Spleen (tissue), 11 donors: ENCODE measurements around the gene ANXA10. TPM values are rescaled to one million over a fixed set of nuclear protein-coding genes. Genes with fewer than 3 reads are reported as not detected.

Experiments used
- DNase-seq: peaks from one replicate; pipeline ENCODE4 v3.0.0-alpha.2; 2020
- H3K27ac ChIP-seq, 8 donors: fragments of 200-600 bp; sonication (generic) in 7 of 8; 1 replicate in 4 of 8; 2 replicates in 4 of 8; pipeline versions ENCODE4 v1.5.0 to v1.8.0; 2016 to 2021; ENCODE audit warnings: inconsistent platforms in 4 of 8, mild to moderate bottlenecking in 4 of 8, moderate library complexity in 1 of 8
- H3K27me3 ChIP-seq, 7 donors: fragments of 200-600 bp; sonication (generic) in 6 of 7; replicated peaks in 1 of 7; 1 replicate in 4 of 7; 2 replicates in 3 of 7; pipeline versions ENCODE4 v1.5.0 to v1.8.0; 2016 to 2021; ENCODE audit warnings: inconsistent platforms in 3 of 7, mild to moderate bottlenecking in 1 of 7
- H3K36me3 ChIP-seq, 6 donors: fragments of 200-600 bp; sonication (generic) in 5 of 6; 1 replicate in 4 of 6; 2 replicates in 2 of 6; pipeline versions ENCODE4 v1.5.0 to v1.8.0; 2016 to 2021; ENCODE audit warnings: inconsistent platforms in 2 of 6
- H3K4me1 ChIP-seq, 6 donors: fragments of 200-600 bp; sonication (generic) in 5 of 6; 1 replicate in 3 of 6; 2 replicates in 3 of 6; pipeline versions ENCODE4 v1.5.0 to v1.8.0; 2016 to 2021; ENCODE audit warnings: inconsistent platforms in 3 of 6
- H3K4me3 ChIP-seq, 8 donors: fragments of 200-600 bp; sonication (generic) in 7 of 8; 1 replicate in 4 of 8; 2 replicates in 4 of 8; pipeline versions ENCODE4 v1.5.0 to v1.8.0; 2016 to 2021; ENCODE audit warnings: inconsistent platforms in 4 of 8, mild to moderate bottlenecking in 4 of 8, moderate library complexity in 2 of 8
- H3K9me3 ChIP-seq, 8 donors: fragments of 200-600 bp; sonication (generic) in 7 of 8; 1 replicate in 4 of 8; 2 replicates in 4 of 8; pipeline versions ENCODE4 v1.5.0 to v1.8.0; 2016 to 2021; ENCODE audit warnings: inconsistent platforms in 4 of 8
- CTCF ChIP-seq, 11 experiments: fragments of 200-600 bp in 7 of 11; fragments of 450-650 bp in 4 of 11; sonication (generic) in 4 of 11; IDR thresholded peaks in 8 of 11; conservative IDR thresholded peaks in 3 of 11; 1 replicate in 7 of 11; 2 replicates in 4 of 11; pipeline versions ENCODE4 v1.4.0 to v1.8.0; 2016 to 2021; ENCODE audit warnings: antibody characterized with exemption in 11 of 11, inconsistent platforms in 4 of 11, mild to moderate bottlenecking in 1 of 11
- POLR2A ChIP-seq, 3 donors: fragments of 450-650 bp; IDR thresholded peaks; one replicate each; pipeline ENCODE4 v1.5.1; 2017; ENCODE audit warnings: antibody characterized with exemption in 3 of 3, mild to moderate bottlenecking in 1 of 3
- POLR2AphosphoS5 ChIP-seq, 3 donors: sonication (generic); formaldehyde crosslinking; IDR thresholded peaks; one replicate each; pipeline ENCODE4 v1.5.1; 2017; ENCODE audit warnings: antibody characterized with exemption in 3 of 3
- WGBS, 5 donors: extraction: QIAGEN DNeasy Blood & Tissue Kit in 3 of 5; methylation state at CpG; one replicate each; pipeline versions ENCODE4 v1.1.5 to v1.1.7; 2013 to 2018; 5-methylcytosine and 5-hydroxymethylcytosine counted together
- intact Hi-C: fragments of 100-400 bp; cut with DNase I; formaldehyde crosslinking; loops from one replicate; pipeline ENCODE4 v1.15.0; 2023; ENCODE audit warnings: low total_unique reads
- polyA plus RNA-seq, 3 donors: library from polyadenylated mRNA; stranded (reverse); fragments of 200-250 nt; gene quantifications; one replicate each; pipeline ENCODE4 v1.2.1, GENCODE V29; 2013
- total RNA-seq, 7 donors: library from RNA; depleted of rRNA in 3 of 7; stranded (reverse); fragments of >200 nt in 3 of 7; fragmentation: NEBNext Ultra II Directional in 4 of 7; extraction: Animal tissue kit (Norgen Biotek cat#: 25700) in 4 of 7; gene quantifications; one replicate each; pipeline versions ENCODE4 v1.1.0 to v1.2.1, GENCODE V29; 2016 to 2021
- donor health status: healthy with polysubstance abuse.
- donor health status: DM: no; HTN: no; CAD: no; lungs with moderate emphysema.
- donor health status: DM: no; HTN: no; CAD: no.
- donor health status: Bipolar disorder and iron deficiency.
- donor health status: healthy.
- donor health status: DM: no; HTN: no; CAD: no.
- donor health status: DM: yes; HTN: yes; CAD: no.

Gene ANXA10
- total and polyA plus RNA-seq, 10 donors, result not detected

GRCh38 chr4:168164915-168165548, 72.7 kb downstream of the ANXA10 start:
- no peak for DNase-seq
- no peaks in the 10 kb centered on the region for H3K4me1 ChIP-seq
- H3K27ac ChIP-seq, result no peak overlapping the region
- peaks cover 0 to 16% (median 7%) of the 10 kb centered on the region in 8 donors for H3K9me3 ChIP-seq
- intact Hi-C loops, result no loop called here
- no peaks in the 10 kb centered on the region for H3K36me3 ChIP-seq
- 60 to 77% (median 68%) methylated on average over 1 of the region's 1 CpG for WGBS, 5 donors
- H3K4me3 ChIP-seq, result no peak overlapping the region
- H3K27me3 ChIP-seq, result no peaks in the 10 kb centered on the region
- TF ChIP-seq POLR2AphosphoS5 (IDR thresholded peaks at IDR 0.05) (no peak), POLR2A (IDR thresholded peaks at IDR 0.05) (no peak), CTCF (IDR thresholded peaks at IDR 0.05 in 8 of 11, conservative IDR thresholded peaks at IDR 0.05 in 3 of 11) (no peak)

GRCh38 chr4:168167714-168168284, 75.5 kb downstream of the ANXA10 start:
- Histone ChIP-seq H3K4me3 (no peak overlapping the region), H3K4me1 (no peaks in the 10 kb centered on the region), H3K27ac (no peak overlapping the region), H3K36me3 (no peaks in the 10 kb centered on the region), H3K27me3 (no peaks in the 10 kb centered on the region), H3K9me3 (no peaks in the 10 kb centered on the region)
- no peak for DNase-seq
- TF ChIP-seq CTCF (IDR thresholded peaks at IDR 0.05 in 8 of 11, conservative IDR thresholded peaks at IDR 0.05 in 3 of 11), result no peak
- TF ChIP-seq POLR2A (IDR thresholded peaks at IDR 0.05), result no peak
- TF ChIP-seq POLR2AphosphoS5 (IDR thresholded peaks at IDR 0.05), result no peak
- 58 to 88% (median 83%) methylated on average over 6 of the region's 6 CpGs for WGBS, 5 donors
- intact Hi-C loops, result no loop called here

GRCh38 chr4:168174308-168174707, 82.0 kb downstream of the ANXA10 start:
- no peaks in the 10 kb centered on the region for H3K36me3 ChIP-seq
- DNase-seq, result no peak
- TF ChIP-seq POLR2AphosphoS5 (IDR thresholded peaks at IDR 0.05), result no peak
- TF ChIP-seq POLR2A (IDR thresholded peaks at IDR 0.05), result no peak
- no peak for TF ChIP-seq CTCF (IDR thresholded peaks at IDR 0.05 in 8 of 11, conservative IDR thresholded peaks at IDR 0.05 in 3 of 11)
- no peaks in the 10 kb centered on the region for H3K27me3 ChIP-seq
- H3K27ac ChIP-seq, result no peak overlapping the region
- no peaks in the 10 kb centered on the region for H3K4me1 ChIP-seq
- H3K4me3 ChIP-seq, result no peak overlapping the region
- 76 to 90% (median 82%) methylated on average over 6 of the region's 6 CpGs for WGBS, 5 donors
- intact Hi-C loops, result no loop called here
- no peaks in the 10 kb centered on the region for H3K9me3 ChIP-seq

GRCh38 chr4:168177546-168178149, 85.3 kb downstream of the ANXA10 start:
- intact Hi-C loops, result no loop called here
- no peak overlapping the region for H3K4me3 ChIP-seq
- H3K36me3 ChIP-seq, result no peaks in the 10 kb centered on the region
- H3K27ac ChIP-seq, result no peak overlapping the region
- no peaks in the 10 kb centered on the region for H3K4me1 ChIP-seq
- H3K9me3 ChIP-seq, result no peaks in the 10 kb centered on the region
- DNase-seq, result no peak
- WGBS, 5 donors, result 89 to 94% (median 90%) methylated on average over 5 of the region's 5 CpGs
- H3K27me3 ChIP-seq, result no peaks in the 10 kb centered on the region
- TF ChIP-seq POLR2AphosphoS5 (IDR thresholded peaks at IDR 0.05), result no peak
- no peak for TF ChIP-seq CTCF (IDR thresholded peaks at IDR 0.05 in 8 of 11, conservative IDR thresholded peaks at IDR 0.05 in 3 of 11)
- no peak for TF ChIP-seq POLR2A (IDR thresholded peaks at IDR 0.05)
